Left lung (tissue), 10 donors: Measurements from ENCODE around the gene RPE65. TPM values are rescaled to one million over a fixed set of nuclear protein-coding genes. Genes with fewer than 3 reads are reported as not detected.
"Not testable (repeated sequence)": the region's sequence is repeated elsewhere in the genome, so short reads cannot be mapped to it uniquely, and the experiment has no call there.

ENCODE experiments used
- ATAC-seq: fragments of 200-7000 bp; cut with Tn5 transposase; one replicate; pipeline ENCODE4 v1.9.1; 2020; ENCODE audit warnings: moderate library complexity
- DNase-seq, 4 donors: peaks; one replicate each; pipeline ENCODE4 v3.0.0-alpha.2; 2013 to 2020
- H3K27ac ChIP-seq, 2 donors: fragments of 200-600 bp; sonication (generic) in 1 of 2; one replicate each; pipeline versions ENCODE4 v1.5.0 to v1.8.0; 2020 to 2021
- H3K27me3 ChIP-seq, 2 donors: fragments of 200-600 bp; sonication (generic) in 1 of 2; one replicate each; pipeline versions ENCODE4 v1.5.0 to v1.8.0; 2020 to 2021
- H3K36me3 ChIP-seq, 2 donors: fragments of 200-600 bp; sonication (generic) in 1 of 2; one replicate each; pipeline versions ENCODE4 v1.5.0 to v1.8.0; 2020 to 2021
- H3K4me1 ChIP-seq, 2 donors: fragments of 200-600 bp; one replicate each; pipeline ENCODE4 v1.8.0; 2021
- H3K4me3 ChIP-seq, 2 donors: fragments of 200-600 bp; sonication (generic) in 1 of 2; one replicate each; pipeline versions ENCODE4 v1.5.0 to v1.8.0; 2020 to 2021; ENCODE audit warnings: mild to moderate bottlenecking in 1 of 2
- H3K9me3 ChIP-seq, 2 donors: fragments of 200-600 bp; sonication (generic) in 1 of 2; one replicate each; pipeline versions ENCODE4 v1.5.0 to v1.8.0; 2020 to 2021
- intact Hi-C, 2 donors: fragments of 100-400 bp; cut with DNase I; formaldehyde crosslinking; loops; one replicate each; pipeline versions ENCODE4 v1.11.2 to v1.14.2; 2022
- polyA plus RNA-seq, 6 donors: library from polyadenylated mRNA; unstranded; fragments of 120-200 nt; gene quantifications; one replicate each; pipeline ENCODE4 v1.2.1, GENCODE V29; 2013; ENCODE audit not compliant: insufficient read length in 6 of 6
- total RNA-seq, 2 donors: library from RNA; stranded (reverse); fragmentation: NEBNext Ultra II Directional; extraction: Animal tissue kit (Norgen Biotek cat#: 25700); gene quantifications; one replicate each; pipeline ENCODE4 v1.2.1, GENCODE V29; 2021
- TF ChIP-seq, protein P1 (sequence below), 2 donors: fragments of 200-600 bp; sonication (generic) in 1 of 2; IDR thresholded peaks; one replicate each; pipeline versions ENCODE4 v1.5.0 to v1.8.0; 2021; ENCODE audit warnings: antibody characterized with exemption in 2 of 2
- donor health status: DM: no; HTN: yes; CAD: no.
- donor health status: DM: no; HTN: no; CAD: no.

The RPE65 gene
- total and polyA plus RNA-seq, 8 donors = 0.13 to 0.38 (median 0.25) TPM; not detected in 2

DNA sequence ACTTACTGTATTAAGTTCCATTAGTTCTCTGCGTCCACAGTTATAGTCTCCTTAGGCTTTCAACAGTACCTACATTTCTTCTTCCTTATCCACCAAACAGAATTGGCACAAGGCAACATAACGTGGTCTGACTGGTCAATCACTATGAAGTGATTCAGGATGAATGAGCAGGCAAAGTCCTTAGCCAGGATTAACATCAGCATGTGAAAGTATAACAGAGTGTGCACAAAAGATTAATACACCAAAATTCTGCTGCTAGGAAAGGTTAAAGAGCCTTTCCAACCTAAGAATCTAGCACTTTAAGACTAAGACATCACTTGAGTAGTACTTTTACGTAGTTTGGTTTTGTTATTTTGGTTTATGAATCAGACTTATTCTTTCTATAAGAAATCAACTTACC lies 31.3 kb upstream of the RPE65 start:
- DNase-seq (no peak), ATAC-seq (no peak)
- Histone ChIP-seq H3K4me1 (no peaks in the 10 kb centered on the region), H3K36me3 (no peaks in the 10 kb centered on the region), H3K9me3 (no peaks in the 10 kb centered on the region), H3K4me3 (no peak overlapping the region), H3K27me3 (no peaks in the 10 kb centered on the region), H3K27ac (no peak overlapping the region)
- intact Hi-C loops = no loop called here
- TF ChIP-seq, protein P1, sequence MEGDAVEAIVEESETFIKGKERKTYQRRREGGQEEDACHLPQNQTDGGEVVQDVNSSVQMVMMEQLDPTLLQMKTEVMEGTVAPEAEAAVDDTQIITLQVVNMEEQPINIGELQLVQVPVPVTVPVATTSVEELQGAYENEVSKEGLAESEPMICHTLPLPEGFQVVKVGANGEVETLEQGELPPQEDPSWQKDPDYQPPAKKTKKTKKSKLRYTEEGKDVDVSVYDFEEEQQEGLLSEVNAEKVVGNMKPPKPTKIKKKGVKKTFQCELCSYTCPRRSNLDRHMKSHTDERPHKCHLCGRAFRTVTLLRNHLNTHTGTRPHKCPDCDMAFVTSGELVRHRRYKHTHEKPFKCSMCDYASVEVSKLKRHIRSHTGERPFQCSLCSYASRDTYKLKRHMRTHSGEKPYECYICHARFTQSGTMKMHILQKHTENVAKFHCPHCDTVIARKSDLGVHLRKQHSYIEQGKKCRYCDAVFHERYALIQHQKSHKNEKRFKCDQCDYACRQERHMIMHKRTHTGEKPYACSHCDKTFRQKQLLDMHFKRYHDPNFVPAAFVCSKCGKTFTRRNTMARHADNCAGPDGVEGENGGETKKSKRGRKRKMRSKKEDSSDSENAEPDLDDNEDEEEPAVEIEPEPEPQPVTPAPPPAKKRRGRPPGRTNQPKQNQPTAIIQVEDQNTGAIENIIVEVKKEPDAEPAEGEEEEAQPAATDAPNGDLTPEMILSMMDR (IDR thresholded peaks at IDR 0.05) = no peak

DNA sequence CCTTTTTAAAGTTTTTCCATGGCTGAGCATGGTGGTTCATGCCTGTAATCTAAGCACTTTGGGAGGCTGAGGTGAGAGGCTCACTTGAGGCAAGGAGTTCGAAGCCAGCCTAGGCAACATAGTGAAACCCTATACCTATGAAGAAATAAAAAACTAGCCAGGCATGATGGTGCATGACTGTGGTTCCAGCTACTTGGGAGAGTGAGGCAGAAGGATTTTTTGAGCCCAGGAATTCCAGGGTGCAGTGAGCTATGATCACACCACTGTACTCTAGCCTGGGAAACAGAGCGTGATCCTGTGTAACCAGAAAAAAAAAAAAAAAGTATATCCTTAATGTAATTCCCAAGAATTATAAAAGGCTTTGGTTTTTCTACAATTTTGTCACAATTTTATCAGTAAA lies 29.7 kb upstream of the RPE65 start:
- Histone ChIP-seq H3K4me3 (no peak overlapping the region), H3K36me3 (no peaks in the 10 kb centered on the region), H3K9me3 (no peaks in the 10 kb centered on the region), H3K4me1 (no peaks in the 10 kb centered on the region), H3K27ac (no peak overlapping the region), H3K27me3 (no peaks in the 10 kb centered on the region)
- ATAC-seq (no peak), DNase-seq (no peak)
- intact Hi-C loops = no loop called here
- TF ChIP-seq, protein P1 (IDR thresholded peaks at IDR 0.05) = no peak

DNA sequence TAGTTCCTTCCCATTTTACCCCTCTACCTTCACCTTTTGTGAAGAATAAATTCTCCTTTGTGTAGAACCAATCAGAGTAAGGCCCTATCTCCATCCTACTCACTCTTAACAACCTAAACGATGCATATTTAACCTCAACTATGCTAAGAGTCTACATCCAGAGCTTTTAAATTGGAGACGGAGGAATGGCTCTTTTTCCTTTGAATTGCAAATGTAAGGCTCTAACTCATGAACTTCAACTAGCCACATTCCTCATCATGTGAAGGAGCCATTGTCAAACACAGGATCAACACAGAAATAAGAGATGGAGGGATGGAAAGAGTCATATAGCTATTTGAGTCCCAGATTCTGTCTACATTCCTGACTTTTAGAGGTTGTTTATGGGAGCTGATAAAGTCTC lies 28.9 kb upstream of the RPE65 start:
- TF ChIP-seq, protein P1 (IDR thresholded peaks at IDR 0.05) = no peak
- Histone ChIP-seq H3K4me1 (no peaks in the 10 kb centered on the region), H3K27ac (no peak overlapping the region), H3K36me3 (no peaks in the 10 kb centered on the region), H3K9me3 (no peaks in the 10 kb centered on the region), H3K27me3 (no peaks in the 10 kb centered on the region), H3K4me3 (no peak overlapping the region)
- DNase-seq = no peak
- ATAC-seq = no peak
- intact Hi-C loops = no loop called here

DNA sequence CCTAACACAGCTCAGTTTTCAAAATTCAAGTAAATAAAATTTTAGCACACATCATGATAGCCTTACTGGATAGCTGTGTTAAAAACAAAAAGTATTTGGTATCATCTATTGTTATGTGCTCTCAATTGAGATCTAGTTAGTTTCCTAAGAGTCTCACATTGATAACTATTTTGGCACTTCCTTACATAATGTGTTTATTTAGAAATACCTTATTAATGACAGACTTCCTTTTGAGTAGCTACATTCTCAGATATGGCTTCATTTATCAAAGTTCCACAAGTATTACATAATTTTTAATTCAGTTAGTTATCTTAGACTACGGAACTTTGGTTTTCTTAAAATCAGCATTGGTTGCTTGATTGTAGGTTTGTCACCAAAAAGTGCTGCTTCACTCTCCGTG lies 26.9 kb upstream of the RPE65 start:
- H3K36me3 ChIP-seq, H3K4me1 ChIP-seq, H3K27ac ChIP-seq, intact Hi-C loops, DNase-seq, H3K4me3 ChIP-seq, H3K9me3 ChIP-seq, H3K27me3 ChIP-seq, ATAC-seq: not testable (repeated sequence)

DNA sequence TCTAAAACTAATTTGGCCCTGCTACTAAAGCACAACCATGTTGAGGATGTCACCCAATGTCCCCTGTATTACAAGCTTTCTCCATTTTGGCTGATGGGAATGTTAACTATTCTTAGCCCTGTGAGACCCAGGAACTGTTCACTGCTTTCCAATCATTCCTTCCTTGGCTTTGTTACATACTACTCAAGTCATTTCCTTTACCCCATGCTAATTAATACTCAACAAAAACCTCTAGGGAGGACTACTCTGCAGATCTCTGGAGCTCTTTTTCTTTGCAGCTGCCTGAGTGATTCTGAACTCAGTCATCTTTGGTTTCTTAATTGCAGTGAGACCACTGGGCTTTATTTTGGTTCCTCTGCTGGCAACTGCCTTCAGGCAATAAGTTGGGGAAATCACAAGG lies 23.3 kb upstream of the RPE65 start:
- Histone ChIP-seq H3K4me3 (no peak overlapping the region), H3K4me1 (no peaks in the 10 kb centered on the region), H3K27ac (no peak overlapping the region), H3K9me3 (no peaks in the 10 kb centered on the region), H3K36me3 (no peaks in the 10 kb centered on the region), H3K27me3 (no peaks in the 10 kb centered on the region)
- no peak for ATAC-seq
- intact Hi-C loops = no loop called here
- no peak for DNase-seq
- TF ChIP-seq, protein P1 (IDR thresholded peaks at IDR 0.05) = no peak

DNA sequence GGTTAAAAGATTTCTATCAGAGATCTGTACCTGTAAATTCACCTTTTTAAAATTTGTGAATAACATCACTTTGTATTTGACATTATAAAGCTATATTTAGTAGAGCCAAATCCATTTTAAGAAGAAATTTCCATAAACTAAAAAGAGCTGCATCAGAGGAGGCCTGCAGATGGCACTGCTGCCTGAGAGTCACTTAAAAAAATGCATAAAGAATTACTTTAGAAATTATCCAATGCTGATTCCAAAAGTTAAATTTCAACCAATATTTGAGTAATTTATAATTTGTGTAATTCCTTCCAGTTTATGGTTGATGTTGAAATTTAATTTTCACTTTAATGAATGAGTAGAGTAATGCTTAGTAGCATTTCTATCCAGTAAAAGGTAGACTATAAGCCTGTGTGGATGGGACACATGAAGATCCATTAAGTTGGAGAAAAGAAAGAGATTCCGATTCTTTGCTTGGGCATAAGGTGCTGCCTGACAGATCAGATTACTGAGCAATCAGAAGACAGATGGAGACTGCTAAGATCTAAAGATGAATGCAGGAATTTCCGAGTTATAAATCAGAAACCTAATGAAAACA lies 20.7 kb upstream of the RPE65 start:
- no peaks in the 10 kb centered on the region for H3K27me3 ChIP-seq
- TF ChIP-seq, protein P1 (IDR thresholded peaks at IDR 0.05) = peak in 1 of 2 donors; percentile 49
- no peak overlapping the region for H3K27ac ChIP-seq
- no peaks in the 10 kb centered on the region for H3K9me3 ChIP-seq
- no peak for ATAC-seq
- H3K36me3 ChIP-seq = no peaks in the 10 kb centered on the region
- H3K4me1 ChIP-seq = no peaks in the 10 kb centered on the region
- H3K4me3 ChIP-seq = no peak overlapping the region
- intact Hi-C loops = no loop called here
- DNase-seq = peak in 2 of 4 donors; percentile 13 to 35
